Astrocyte of the spinal cord (primary cell): ENCODE measurements around the gene FRMD4B.

Experiments used
- DNase-seq: peaks from one replicate; pipeline ENCODE4 v3.0.0; 2011; ENCODE audit warnings: low read depth, low spot score
- H3K4me3 ChIP-seq: 2 replicates; pipeline ENCODE4 v1.5.1; 2011; ENCODE audit warnings: low read depth, mild to moderate bottlenecking, low read length, moderate library complexity
- in situ Hi-C: cut with HindIII; loops from 2 replicates; pipeline ENCODE4 v1.10.0; 2017; ENCODE audit warnings: low sequenced_read_pairs
- TF ChIP-seq, protein P1 (sequence below): IDR thresholded peaks from 2 replicates; pipeline ENCODE4 v1.5.1; 2012; ENCODE audit warnings: low read depth, mild to moderate bottlenecking, low read length, inconsistent platforms

FRMD4B gene

DNA sequence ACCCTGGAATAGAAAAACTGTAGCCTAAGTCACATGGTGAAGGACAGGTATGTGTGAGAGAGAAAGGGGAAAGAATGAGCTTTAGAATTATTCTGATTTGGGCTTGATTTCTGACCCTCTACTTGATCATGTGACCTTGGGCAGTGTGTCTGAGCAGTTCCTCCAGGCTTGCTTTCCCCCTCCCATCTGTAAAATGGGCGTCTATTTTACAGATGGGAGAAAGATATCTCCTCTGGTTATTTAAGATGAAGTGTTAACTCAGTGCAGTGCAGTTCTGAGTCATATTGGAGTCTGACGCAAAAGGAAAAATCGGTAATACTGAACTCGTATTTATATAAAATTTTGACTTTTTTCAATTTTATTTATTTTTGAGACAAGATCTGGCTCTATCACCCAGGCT lies 225.4 kb downstream of the FRMD4B start:
- TF ChIP-seq, protein P1, sequence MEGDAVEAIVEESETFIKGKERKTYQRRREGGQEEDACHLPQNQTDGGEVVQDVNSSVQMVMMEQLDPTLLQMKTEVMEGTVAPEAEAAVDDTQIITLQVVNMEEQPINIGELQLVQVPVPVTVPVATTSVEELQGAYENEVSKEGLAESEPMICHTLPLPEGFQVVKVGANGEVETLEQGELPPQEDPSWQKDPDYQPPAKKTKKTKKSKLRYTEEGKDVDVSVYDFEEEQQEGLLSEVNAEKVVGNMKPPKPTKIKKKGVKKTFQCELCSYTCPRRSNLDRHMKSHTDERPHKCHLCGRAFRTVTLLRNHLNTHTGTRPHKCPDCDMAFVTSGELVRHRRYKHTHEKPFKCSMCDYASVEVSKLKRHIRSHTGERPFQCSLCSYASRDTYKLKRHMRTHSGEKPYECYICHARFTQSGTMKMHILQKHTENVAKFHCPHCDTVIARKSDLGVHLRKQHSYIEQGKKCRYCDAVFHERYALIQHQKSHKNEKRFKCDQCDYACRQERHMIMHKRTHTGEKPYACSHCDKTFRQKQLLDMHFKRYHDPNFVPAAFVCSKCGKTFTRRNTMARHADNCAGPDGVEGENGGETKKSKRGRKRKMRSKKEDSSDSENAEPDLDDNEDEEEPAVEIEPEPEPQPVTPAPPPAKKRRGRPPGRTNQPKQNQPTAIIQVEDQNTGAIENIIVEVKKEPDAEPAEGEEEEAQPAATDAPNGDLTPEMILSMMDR: no peak
- in situ Hi-C loops: no loop called here
- H3K4me3 ChIP-seq: no peak overlapping the region
- no peak for DNase-seq

DNA sequence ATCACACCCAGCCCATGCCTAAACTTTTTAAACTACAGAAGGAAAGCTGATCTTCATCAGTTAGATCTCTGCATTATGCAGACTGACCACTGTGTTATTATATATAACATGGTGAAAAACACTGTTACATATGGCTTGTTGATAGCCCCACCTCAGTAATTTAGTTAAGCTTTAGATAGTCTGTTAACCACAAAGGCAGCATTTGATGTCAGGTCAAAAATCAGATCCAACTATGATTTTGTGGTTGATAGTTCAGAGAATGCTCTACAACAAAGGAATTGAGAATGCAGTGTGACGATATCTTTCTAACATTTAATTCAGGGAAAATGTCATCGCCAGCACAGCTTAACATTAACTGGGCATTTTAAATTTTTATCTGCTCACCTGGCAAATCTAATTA lies 225.8 kb downstream of the FRMD4B start:
- no peak overlapping the region for H3K4me3 ChIP-seq
- in situ Hi-C loops: no loop called here
- TF ChIP-seq, protein P1: no peak
- no peak for DNase-seq

DNA sequence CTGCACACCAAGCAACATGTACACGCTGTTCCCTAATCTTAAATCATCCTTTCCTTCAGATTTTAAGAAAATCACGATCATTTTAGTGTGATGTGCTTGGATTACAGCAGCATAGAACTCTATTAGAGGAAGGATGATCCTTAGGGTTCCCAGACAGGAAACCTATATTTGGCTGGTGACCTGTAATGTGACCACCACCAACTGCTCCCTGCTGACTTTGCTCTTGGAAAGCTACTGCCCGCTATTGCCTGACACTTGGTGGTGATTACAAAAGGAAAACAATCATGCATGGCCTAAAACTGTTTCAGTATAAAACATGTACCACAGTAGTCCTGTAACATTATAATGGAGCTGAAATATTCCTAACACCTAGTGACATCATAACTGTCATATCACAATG lies 236.3 kb downstream of the FRMD4B start:
- no peak for DNase-seq
- TF ChIP-seq, protein P1: no peak
- no peak overlapping the region for H3K4me3 ChIP-seq
- in situ Hi-C loops: no loop called here

DNA sequence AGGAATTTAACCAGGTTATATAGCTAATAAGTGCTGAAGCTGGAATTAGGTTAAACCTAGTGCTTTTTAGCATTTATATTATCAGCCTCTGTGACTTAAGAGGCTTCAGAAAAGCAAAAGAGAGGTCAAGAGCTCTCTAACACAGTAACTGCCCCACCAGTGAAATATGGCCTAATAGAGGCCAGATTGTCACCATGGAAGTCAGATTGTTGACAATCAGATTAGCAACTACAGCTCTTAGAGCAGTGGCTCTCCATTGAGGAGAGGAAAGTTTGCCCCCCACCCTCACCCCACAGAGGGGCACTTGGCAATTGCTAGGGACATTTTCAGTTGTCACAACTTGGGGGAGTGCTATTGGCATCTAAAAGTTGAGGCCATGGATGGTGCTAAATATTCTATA lies 240.2 kb downstream of the FRMD4B start:
- DNase-seq: no peak
- TF ChIP-seq, protein P1: no peak
- H3K4me3 ChIP-seq: no peak overlapping the region
- in situ Hi-C loops: no loop called here

DNA sequence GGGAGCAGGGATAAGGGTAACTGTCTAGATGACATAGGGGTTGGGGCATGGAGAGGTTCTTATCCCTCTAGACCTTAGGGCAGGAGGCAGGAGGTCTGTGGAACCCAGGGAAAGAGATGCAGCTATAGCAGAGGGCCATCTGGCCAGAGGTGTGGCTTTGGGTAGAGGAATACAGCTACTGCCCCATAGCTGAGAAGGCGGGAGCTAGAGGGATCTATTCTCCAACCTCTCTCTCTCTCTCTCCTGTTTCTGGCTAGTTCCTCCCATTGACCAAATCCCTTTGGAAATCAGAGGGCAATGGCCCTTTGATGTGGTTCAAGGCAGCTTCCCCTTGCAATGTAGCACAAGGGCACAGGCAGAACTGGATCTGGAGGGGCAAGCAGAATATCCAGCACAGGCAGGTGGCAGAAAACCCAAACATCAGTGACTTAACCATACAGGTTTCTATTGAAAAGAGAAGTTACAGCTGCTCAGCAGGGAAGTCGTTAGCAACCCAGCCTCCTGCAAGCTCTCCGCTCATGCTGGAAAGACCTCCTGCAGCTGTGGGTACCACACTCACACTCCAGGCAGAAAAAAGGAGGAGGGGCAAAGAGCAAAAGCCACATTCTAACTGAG lies 241.2 kb downstream of the FRMD4B start:
- DNase-seq: peak; percentile 53
- in situ Hi-C loops: no loop called here
- no peak overlapping the region for H3K4me3 ChIP-seq
- TF ChIP-seq, protein P1: no peak

DNA sequence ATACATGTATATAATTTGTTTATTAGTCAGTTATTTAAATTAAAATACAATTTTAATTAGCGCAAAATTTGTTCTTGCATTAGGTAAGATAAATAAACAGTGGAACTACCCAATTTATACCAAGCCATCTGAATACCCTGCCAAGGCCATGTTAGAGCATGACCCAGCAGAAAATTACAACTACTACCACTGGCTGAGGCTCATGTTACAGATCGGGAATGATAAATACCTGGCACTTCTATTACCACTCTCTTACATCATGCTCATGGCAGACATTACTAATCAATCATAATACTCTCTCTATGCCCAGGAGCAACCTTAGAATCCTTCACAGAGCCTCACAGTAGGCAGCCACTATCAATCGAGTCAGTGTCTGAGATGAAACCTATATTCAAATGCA lies 242.3 kb downstream of the FRMD4B start:
- peak; percentile 17 for DNase-seq
- TF ChIP-seq, protein P1: no peak
- no peak overlapping the region for H3K4me3 ChIP-seq
- in situ Hi-C loops: no loop called here
